Mammary epithelial cell (primary cell): ENCODE measurements around the gene ABCB1.

Experiments
- CTCF ChIP-seq, 2 donors: IDR thresholded peaks in 1 of 2; conservative IDR thresholded peaks in 1 of 2; 2 replicates each; pipeline ENCODE4 v1.5.1; 2011 to 2012; ENCODE audit warnings: inconsistent platforms in 2 of 2, low read length in 2 of 2, mild to moderate bottlenecking in 2 of 2, control low read depth in 1 of 2, low read depth in 1 of 2; ENCODE audit not compliant: insufficient read depth in 1 of 2; ENCODE audit errors: extremely low read depth in 1 of 2
- EZH2 ChIP-seq: IDR thresholded peaks from 2 replicates; pipeline ENCODE4 v1.6.1; 2012; ENCODE audit warnings: low read length, inconsistent platforms, borderline replicate concordance

DNA sequence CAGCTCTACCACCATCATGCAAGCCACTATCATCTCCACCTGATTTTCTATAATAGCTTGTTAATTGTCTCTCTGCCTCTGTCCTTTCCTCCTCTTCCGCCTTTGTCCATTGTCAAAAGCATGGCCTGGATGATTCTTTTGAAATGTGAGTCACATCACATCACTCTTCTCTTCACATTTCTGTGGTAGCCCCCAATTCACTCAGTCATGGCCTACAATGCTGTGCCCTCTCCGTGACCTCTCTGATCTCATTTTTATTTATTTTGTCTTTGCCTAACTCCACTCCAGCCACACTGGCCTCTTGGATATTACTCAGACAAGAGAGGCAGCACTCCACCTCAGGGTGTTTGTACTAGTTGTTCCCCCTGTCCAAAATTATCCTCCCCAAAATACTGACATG is 120.3 kb downstream of the ABCB1 start:
- TF ChIP-seq CTCF (conservative IDR thresholded peaks at IDR 0.05 in 1 of 2, IDR thresholded peaks at IDR 0.05 in 1 of 2; ENCODE audit: extremely low read depth in 1 of 2, insufficient read depth in 1 of 2, low read depth in 1 of 2, low read length in 2 of 2): no peak
- no peak for TF ChIP-seq EZH2
